ENCODE results near the gene PCDHB5. TPM values are rescaled to one million over a fixed set of nuclear protein-coding genes. Genes with fewer than 3 reads are reported as not detected.
"Not testable (repeated sequence)": the region's sequence is repeated elsewhere in the genome, so short reads cannot be mapped to it uniquely, and the experiment has no call there.

The PCDHB5 gene
- total and polyA plus RNA-seq, 5 experiments from 2014 or later, result 0.18 TPM; not detected in 4

GRCh38 chr5:141157356-141157755 is 22.4 kb downstream of the PCDHB5 start:
- H3K27me3 Mint-ChIP-seq, result peaks cover 32 to 62% (median 38%) of the 10 kb centered on the region in 5 donors
- H3K36me3 Mint-ChIP-seq, result peaks cover 6 to 36% (median 12%) of the 10 kb centered on the region in 3 donors
- H3K4me1 Mint-ChIP-seq, DNase-seq, POLR2A ChIA-PET, ATAC-seq, H3K27ac Mint-ChIP-seq, H3K4me3 Mint-ChIP-seq: not testable (repeated sequence)
- peaks cover 0 to 59% (median 23%) of the 10 kb centered on the region in 9 donors for H3K9me3 Mint-ChIP-seq

DNA sequence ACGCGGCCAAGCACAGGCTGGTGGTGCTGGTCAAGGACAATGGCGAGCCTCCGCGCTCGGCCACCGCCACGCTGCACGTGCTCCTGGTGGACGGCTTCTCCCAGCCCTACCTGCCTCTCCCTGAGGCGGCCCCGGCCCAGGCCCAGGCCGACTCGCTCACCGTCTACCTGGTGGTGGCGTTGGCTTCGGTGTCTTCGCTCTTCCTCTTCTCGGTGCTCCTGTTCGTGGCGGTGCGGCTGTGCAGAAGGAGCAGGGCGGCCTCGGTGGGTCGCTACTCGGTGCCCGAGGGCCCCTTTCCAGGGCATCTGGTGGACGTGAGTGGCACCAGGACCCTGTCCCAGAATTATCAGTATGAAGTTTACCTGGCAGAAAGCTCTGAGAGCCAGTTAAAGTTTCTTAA is 22.9 kb downstream of the PCDHB5 start:
- POLR2A ChIA-PET, H3K4me1 Mint-ChIP-seq, H3K27ac Mint-ChIP-seq, DNase-seq, ATAC-seq, H3K4me3 Mint-ChIP-seq: not testable (repeated sequence)
- Mint-ChIP-seq H3K9me3 (peaks cover 0 to 56% (median 18%) of the 10 kb centered on the region in 9 donors), H3K36me3 (peaks cover 4 to 34% (median 12%) of the 10 kb centered on the region in 3 donors), H3K27me3 (peaks cover 30 to 57% (median 36%) of the 10 kb centered on the region in 5 donors)

GRCh38 chr5:141172381-141173204 is 37.6 kb downstream of the PCDHB5 start, which contains the start of gene PCDHB7:
Gene PCDHB7, plus strand, starts transcription at chr5:141172644. Its CDS starts 192 bp downstream, at chr5:141172836.
- peak in 3 of 10 donors; percentile 8 to 25 (median 21) for DNase-seq
- no peak for ATAC-seq
- POLR2A ChIA-PET, result no interaction called here

DNA sequence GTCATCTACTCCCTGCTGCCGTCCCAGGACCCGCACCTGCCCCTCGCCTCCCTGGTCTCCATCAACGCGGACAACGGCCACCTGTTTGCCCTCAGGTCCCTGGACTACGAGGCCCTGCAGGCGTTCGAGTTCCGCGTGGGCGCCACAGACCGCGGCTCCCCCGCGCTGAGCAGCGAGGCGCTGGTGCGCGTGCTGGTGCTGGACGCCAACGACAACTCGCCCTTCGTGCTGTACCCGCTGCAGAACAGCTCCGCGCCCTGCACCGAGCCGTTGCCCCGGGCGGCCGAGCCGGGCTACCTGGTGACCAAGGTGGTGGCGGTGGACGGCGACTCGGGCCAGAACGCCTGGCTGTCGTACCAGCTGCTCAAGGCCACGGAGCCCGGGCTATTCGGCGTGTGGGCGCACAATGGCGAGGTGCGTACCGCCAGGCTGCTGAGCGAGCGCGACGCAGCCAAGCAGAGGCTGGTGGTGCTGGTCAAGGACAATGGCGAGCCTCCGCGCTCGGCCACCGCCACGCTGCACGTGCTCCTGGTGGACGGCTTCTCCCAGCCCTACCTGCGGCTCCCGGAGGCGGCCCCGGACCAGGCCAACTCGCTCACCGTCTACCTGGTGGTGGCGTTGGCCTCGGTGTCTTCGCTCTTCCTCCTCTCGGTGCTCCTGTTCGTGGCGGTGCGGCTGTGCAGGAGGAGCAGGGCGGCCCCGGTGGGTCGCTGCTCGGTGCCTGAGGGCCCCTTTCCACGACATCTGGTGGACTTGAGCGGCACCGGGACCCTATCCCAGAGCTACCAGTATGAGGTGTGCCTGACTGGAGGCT is 39.5 kb downstream of the PCDHB5 start:
- POLR2A ChIA-PET, H3K4me1 Mint-ChIP-seq, DNase-seq, ATAC-seq, H3K27ac Mint-ChIP-seq: not testable (repeated sequence)
- peak overlapping the region in 1 of 10 donors; percentile 10 for H3K4me3 Mint-ChIP-seq
- H3K36me3 Mint-ChIP-seq, result peaks cover 0 to 16% (median 5%) of the 10 kb centered on the region in 3 donors
- peaks cover 10 to 29% (median 24%) of the 10 kb centered on the region in 5 donors for H3K27me3 Mint-ChIP-seq
- H3K9me3 Mint-ChIP-seq, result peaks cover 0 to 24% (median 11%) of the 10 kb centered on the region in 9 donors

More at GRCh38 chr5:141172381-141173204, 37.6 kb downstream of the PCDHB5 start, which contains the start of gene PCDHB7:
- Mint-ChIP-seq H3K9me3 (peaks cover 0 to 32% (median 18%) of the 10 kb centered on the region in 9 donors), H3K27me3 (peaks cover 20 to 48% (median 37%) of the 10 kb centered on the region in 5 donors), H3K27ac (no peak within 1 kb of the TSS), H3K4me3 (peak within 1 kb of the TSS in 3 of 10 donors; percentile 6 to 24 (median 23)), H3K36me3 (peaks cover 0 to 20% (median 8%) of the 10 kb centered on the region in 3 donors), H3K4me1 (peaks cover 0 to 6% (median 2%) of the 10 kb centered on the region in 4 donors)

- H3K4me1 Mint-ChIP-seq, result peaks cover 0 to 6% (median 2%) of the 10 kb centered on the region in 4 donors
- H3K4me3 Mint-ChIP-seq, result no peak overlapping the region
- ATAC-seq (no peak), DNase-seq (no peak)
- H3K36me3 Mint-ChIP-seq, result peaks cover 0 to 21% (median 5%) of the 10 kb centered on the region in 3 donors
- peaks cover 14 to 28% (median 19%) of the 10 kb centered on the region in 5 donors for H3K27me3 Mint-ChIP-seq
- POLR2A ChIA-PET, result no interaction called here
- no peak overlapping the region for H3K27ac Mint-ChIP-seq
- H3K9me3 Mint-ChIP-seq, result peaks cover 0 to 31% (median 17%) of the 10 kb centered on the region in 9 donors
Observed at GRCh38 chr5:141175933-141176332, 40.9 kb downstream of the PCDHB5 start.

- H3K27ac Mint-ChIP-seq, POLR2A ChIA-PET, ATAC-seq, DNase-seq, H3K4me1 Mint-ChIP-seq, H3K4me3 Mint-ChIP-seq: not testable (repeated sequence)
- Mint-ChIP-seq H3K9me3 (peaks cover 0 to 40% (median 25%) of the 10 kb centered on the region in 9 donors), H3K27me3 (peaks cover 21 to 36% (median 26%) of the 10 kb centered on the region in 5 donors), H3K36me3 (peaks cover 1 to 22% (median 4%) of the 10 kb centered on the region in 3 donors)
Observed at GRCh38 chr5:141177577-141178191, 42.7 kb downstream of the PCDHB5 start, which contains the start of gene PCDHB8. Gene PCDHB8, plus strand, starts transcription at chr5:141177790. Its CDS starts 245 bp downstream, at chr5:141178035.

DNA sequence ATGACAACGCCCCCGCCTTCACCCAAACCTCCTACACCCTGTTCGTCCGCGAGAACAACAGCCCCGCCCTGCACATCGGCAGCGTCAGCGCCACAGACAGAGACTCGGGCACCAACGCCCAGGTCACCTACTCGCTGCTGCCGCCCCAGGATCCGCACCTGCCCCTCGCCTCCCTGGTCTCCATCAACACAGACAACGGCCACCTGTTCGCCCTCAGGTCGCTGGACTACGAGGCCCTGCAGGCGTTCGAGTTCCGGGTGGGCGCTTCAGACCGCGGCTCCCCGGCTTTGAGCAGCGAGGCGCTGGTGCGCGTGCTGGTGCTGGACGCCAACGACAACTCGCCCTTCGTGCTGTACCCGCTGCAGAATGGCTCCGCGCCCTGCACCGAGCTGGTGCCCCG is 44.4 kb downstream of the PCDHB5 start:
- ATAC-seq, H3K4me1 Mint-ChIP-seq, POLR2A ChIA-PET, H3K4me3 Mint-ChIP-seq, H3K27ac Mint-ChIP-seq: not testable (repeated sequence)
- H3K36me3 Mint-ChIP-seq, result peaks cover 0 to 23% (median 4%) of the 10 kb centered on the region in 3 donors
- peaks cover 0 to 35% (median 24%) of the 10 kb centered on the region in 9 donors for H3K9me3 Mint-ChIP-seq
- peaks cover 20 to 33% (median 25%) of the 10 kb centered on the region in 5 donors for H3K27me3 Mint-ChIP-seq
- peak in 1 of 10 donors; percentile 65 for DNase-seq

DNA sequence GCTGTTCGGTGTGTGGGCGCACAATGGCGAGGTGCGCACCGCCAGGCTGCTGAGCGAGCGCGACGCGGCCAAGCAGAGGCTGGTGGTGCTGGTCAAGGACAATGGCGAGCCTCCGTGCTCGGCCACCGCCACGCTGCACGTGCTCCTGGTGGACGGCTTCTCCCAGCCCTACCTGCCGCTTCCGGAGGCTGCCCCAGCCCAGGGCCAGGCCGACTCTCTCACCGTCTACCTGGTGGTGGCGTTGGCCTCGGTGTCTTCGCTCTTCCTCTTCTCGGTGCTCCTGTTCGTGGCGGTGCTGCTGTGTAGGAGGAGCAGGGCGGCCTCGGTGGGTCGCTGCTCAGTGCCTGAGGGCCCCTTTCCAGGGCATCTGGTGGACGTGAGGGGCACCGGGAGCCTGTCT is 44.9 kb downstream of the PCDHB5 start:
- Mint-ChIP-seq H3K9me3 (peaks cover 0 to 38% (median 28%) of the 10 kb centered on the region in 9 donors), H3K27me3 (peaks cover 25 to 38% (median 30%) of the 10 kb centered on the region in 5 donors), H3K36me3 (peaks cover 5 to 28% (median 7%) of the 10 kb centered on the region in 3 donors), H3K4me3 (peak overlapping the region in 1 of 10 donors; percentile 43)
- ATAC-seq, H3K27ac Mint-ChIP-seq, POLR2A ChIA-PET, H3K4me1 Mint-ChIP-seq: not testable (repeated sequence)
- peak in 1 of 10 donors; percentile 53 for DNase-seq

DNA sequence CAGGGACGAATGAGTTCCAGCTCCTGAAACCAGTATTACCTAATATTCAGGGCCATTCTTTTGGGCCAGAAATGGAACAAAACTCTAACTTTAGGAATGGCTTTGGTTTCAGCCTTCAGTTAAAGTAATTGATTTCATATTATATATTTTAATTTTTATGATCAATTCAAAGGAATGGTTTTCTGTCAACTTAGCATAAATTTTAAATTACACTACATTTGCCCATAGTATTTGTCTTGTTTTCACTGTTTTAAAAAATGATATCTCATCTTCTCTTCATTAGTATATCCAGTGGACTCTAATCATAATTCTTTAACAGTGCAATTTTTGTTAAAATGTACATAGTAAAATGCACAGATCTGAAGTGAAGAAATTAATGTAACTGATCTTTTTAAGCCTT is 45.3 kb downstream of the PCDHB5 start:
- Mint-ChIP-seq H3K4me1 (no peaks in the 10 kb centered on the region), H3K9me3 (peaks cover 0 to 40% (median 32%) of the 10 kb centered on the region in 9 donors), H3K36me3 (peaks cover 5 to 32% (median 9%) of the 10 kb centered on the region in 3 donors), H3K27me3 (peaks cover 27 to 40% (median 34%) of the 10 kb centered on the region in 5 donors), H3K4me3 (peak overlapping the region in 1 of 10 donors; percentile 43), H3K27ac (no peak overlapping the region)
- ATAC-seq (no peak), DNase-seq (no peak)
- POLR2A ChIA-PET, result no interaction called here

- ATAC-seq, result no peak
- H3K27me3 Mint-ChIP-seq, result peaks cover 37 to 55% (median 45%) of the 10 kb centered on the region in 5 donors
- peaks cover 2 to 6% (median 4%) of the 10 kb centered on the region in 4 donors for H3K4me1 Mint-ChIP-seq
- DNase-seq, result no peak
- peaks cover 6 to 47% (median 41%) of the 10 kb centered on the region in 9 donors for H3K9me3 Mint-ChIP-seq
- no peak within 1 kb of the TSS for H3K4me3 Mint-ChIP-seq
- POLR2A ChIA-PET, result no interaction called here
- H3K36me3 Mint-ChIP-seq, result peaks cover 5 to 43% (median 9%) of the 10 kb centered on the region in 3 donors
- H3K27ac Mint-ChIP-seq, result no peak within 1 kb of the TSS
Observed at GRCh38 chr5:141182248-141182647, 47.2 kb downstream of the PCDHB5 start, which contains the start of gene PCDHB16. Gene PCDHB16, plus strand, starts transcription at chr5:141182387. Its CDS starts 173 bp downstream, at chr5:141182560.

DNA sequence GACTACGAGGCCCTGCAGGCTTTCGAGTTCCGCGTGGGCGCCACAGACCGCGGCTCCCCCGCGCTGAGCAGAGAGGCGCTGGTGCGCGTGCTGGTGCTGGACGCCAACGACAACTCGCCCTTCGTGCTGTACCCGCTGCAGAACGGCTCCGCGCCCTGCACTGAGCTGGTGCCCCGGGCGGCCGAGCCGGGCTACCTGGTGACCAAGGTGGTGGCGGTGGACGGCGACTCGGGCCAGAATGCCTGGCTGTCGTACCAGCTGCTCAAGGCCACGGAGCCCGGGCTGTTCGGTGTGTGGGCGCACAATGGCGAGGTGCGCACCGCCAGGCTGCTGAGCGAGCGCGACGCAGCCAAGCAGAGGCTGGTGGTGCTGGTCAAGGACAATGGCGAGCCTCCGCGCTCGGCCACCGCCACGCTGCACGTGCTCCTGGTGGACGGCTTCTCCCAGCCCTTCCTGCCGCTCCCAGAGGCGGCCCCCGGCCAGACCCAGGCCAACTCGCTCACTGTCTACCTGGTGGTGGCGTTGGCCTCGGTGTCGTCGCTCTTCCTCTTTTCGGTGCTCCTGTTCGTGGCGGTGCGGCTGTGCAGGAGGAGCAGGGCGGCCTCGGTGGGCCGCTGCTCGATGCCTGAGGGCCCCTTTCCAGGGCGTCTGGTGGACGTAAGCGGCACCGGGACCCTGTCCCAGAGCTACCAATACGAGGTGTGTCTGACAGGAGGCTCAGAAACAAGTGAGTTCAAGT is 49.3 kb downstream of the PCDHB5 start:
- peaks cover 12 to 53% (median 14%) of the 10 kb centered on the region in 3 donors for H3K36me3 Mint-ChIP-seq
- peaks cover 2 to 11% (median 4%) of the 10 kb centered on the region in 4 donors for H3K4me1 Mint-ChIP-seq
- POLR2A ChIA-PET, H3K4me3 Mint-ChIP-seq, DNase-seq, H3K27ac Mint-ChIP-seq, ATAC-seq: not testable (repeated sequence)
- peaks cover 6 to 60% (median 49%) of the 10 kb centered on the region in 9 donors for H3K9me3 Mint-ChIP-seq
- H3K27me3 Mint-ChIP-seq, result peaks cover 42 to 70% (median 56%) of the 10 kb centered on the region in 5 donors

All from naive thymus-derived CD8-positive, alpha-beta T cell (primary cell).